Bronchial epithelial cell (primary cell): ENCODE measurements around the gene PLP1. TPM values are rescaled to one million over a fixed set of nuclear protein-coding genes. Genes with fewer than 3 reads are reported as not detected.

Source experiments
- DNase-seq: peaks from one replicate; pipeline ENCODE4 v3.0.0-alpha.2; 2010; ENCODE audit warnings: low read depth
- FAIRE-seq: peaks from 2 replicates; lab custom pipeline; 2011; peaks lifted over from hg19 to GRCh38; lab: Jason Lieb, UNC
- H3K27me3 ChIP-seq: 2 replicates; pipeline ENCODE4 v1.5.1; 2011; ENCODE audit warnings: low read length; ENCODE audit not compliant: control insufficient read depth, insufficient read depth
- H3K36me3 ChIP-seq: 2 replicates; pipeline ENCODE4 v1.5.1; 2011; ENCODE audit warnings: low read length; ENCODE audit not compliant: control insufficient read depth, insufficient read depth
- H3K4me3 ChIP-seq: 2 replicates; pipeline ENCODE4 v1.5.1; 2011; ENCODE audit warnings: mild to moderate bottlenecking, low read depth, low read length, control low read depth
- CTCF ChIP-seq: IDR thresholded peaks from 2 replicates; pipeline ENCODE4 v1.5.1; 2011; ENCODE audit warnings: mild to moderate bottlenecking, moderate library complexity, low read length, control low read depth, inconsistent platforms; ENCODE audit not compliant: insufficient read depth, severe bottlenecking
- total RNA-seq: library from RNA; depleted of rRNA; stranded (reverse); fragments of >200 nt; gene quantifications from 2 replicates; pipeline ENCODE4 v1.2.1, GENCODE V29; 2014

Gene PLP1
- total RNA-seq, 1 donor from 2014 or later: not detected

- H3K36me3 ChIP-seq: no peaks in the 10 kb centered on the region
- DNase-seq (no peak), FAIRE-seq (no peak)
- no peak for TF ChIP-seq CTCF
- no peak overlapping the region for H3K4me3 ChIP-seq
- H3K27me3 ChIP-seq: peaks cover 2% of the 10 kb centered on the region
These were observed 6.0 kb downstream of the PLP1 start for GRCh38 chrX:103782640-103783039.

DNA sequence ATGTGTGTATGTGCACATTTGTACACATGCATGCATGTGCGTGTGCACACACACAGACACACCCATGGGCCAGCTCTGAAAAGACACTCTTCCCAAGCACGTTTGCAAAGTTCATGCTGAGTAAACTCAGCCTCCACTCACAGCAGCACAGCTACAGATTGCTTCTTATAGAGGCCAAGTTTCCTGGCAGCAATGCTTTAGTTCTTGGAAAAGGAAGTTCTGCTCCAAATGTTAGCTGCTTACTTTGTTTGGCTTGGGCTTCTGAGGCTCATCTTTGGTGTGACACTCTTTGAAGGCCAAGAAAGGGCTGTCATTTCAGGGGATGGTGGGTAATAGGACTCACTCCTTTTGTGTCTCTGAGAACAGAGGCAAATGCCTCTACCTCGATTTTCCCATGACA, 6.6 kb downstream of the PLP1 start:
- peak; percentile 7 for FAIRE-seq
- no peaks in the 10 kb centered on the region for H3K36me3 ChIP-seq
- TF ChIP-seq CTCF: no peak
- no peak overlapping the region for H3K4me3 ChIP-seq
- peaks cover 2% of the 10 kb centered on the region for H3K27me3 ChIP-seq
- no peak for DNase-seq

DNA sequence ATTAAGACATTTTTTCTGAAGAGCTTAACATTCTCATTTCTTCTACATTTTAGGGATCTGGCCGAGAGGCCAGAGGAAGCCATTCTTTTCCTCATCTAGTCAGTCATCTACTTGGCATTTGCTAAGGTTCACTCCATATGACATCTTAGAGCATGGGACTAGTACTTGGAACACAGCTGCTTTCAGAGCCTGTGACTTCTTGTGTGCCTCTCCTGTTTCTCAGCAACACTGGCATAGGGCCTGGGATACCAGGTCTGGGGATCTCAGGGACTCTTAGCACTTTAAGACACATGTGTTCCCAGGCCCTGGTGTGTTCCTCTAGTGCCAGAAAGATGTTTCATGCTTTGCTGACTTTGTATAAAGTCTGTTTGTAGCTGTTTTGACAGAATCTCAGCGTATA, 7.3 kb downstream of the PLP1 start:
- no peak for FAIRE-seq
- no peak overlapping the region for H3K4me3 ChIP-seq
- H3K27me3 ChIP-seq: peaks cover 2% of the 10 kb centered on the region
- no peak for TF ChIP-seq CTCF
- DNase-seq: no peak
- no peaks in the 10 kb centered on the region for H3K36me3 ChIP-seq

- no peak for FAIRE-seq
- Histone ChIP-seq H3K4me3 (no peak overlapping the region), H3K36me3 (no peaks in the 10 kb centered on the region), H3K27me3 (peaks cover 2% of the 10 kb centered on the region)
- DNase-seq: no peak
- no peak for TF ChIP-seq CTCF
These were observed 12.4 kb downstream of the PLP1 start for GRCh38 chrX:103789004-103789403.

GRCh38 chrX:103791228-103791627, 14.6 kb downstream of the PLP1 start:
- FAIRE-seq (no peak), DNase-seq (no peak)
- no peaks in the 10 kb centered on the region for H3K36me3 ChIP-seq
- no peak for TF ChIP-seq CTCF
- H3K4me3 ChIP-seq: no peak overlapping the region
- peaks cover 2% of the 10 kb centered on the region for H3K27me3 ChIP-seq

DNA sequence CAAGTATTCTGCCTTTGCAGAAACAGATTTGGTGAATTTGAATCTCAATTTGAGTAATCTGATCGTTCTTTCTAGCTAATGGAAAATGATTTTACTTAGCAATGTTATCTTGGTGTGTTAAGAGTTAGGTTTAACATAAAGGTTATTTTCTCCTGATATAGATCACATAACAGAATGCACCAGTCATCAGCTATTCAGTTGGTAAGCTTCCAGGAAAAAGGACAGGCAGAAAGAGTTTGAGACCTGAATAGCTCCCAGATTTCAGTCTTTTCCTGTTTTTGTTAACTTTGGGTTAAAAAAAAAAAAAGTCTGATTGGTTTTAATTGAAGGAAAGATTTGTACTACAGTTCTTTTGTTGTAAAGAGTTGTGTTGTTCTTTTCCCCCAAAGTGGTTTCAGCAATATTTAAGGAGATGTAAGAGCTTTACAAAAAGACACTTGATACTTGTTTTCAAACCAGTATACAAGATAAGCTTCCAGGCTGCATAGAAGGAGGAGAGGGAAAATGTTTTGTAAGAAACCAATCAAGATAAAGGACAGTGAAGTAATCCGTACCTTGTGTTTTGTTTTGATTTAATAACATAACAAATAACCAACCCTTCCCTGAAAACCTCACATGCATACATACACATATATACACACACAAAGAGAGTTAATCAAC, 15.3 kb downstream of the PLP1 start:
- TF ChIP-seq CTCF: no peak
- Histone ChIP-seq H3K4me3 (no peak overlapping the region), H3K36me3 (no peaks in the 10 kb centered on the region), H3K27me3 (peaks cover 2% of the 10 kb centered on the region)
- no peak for DNase-seq
- no peak for FAIRE-seq
